ENCODE data around the gene PRDX5. TPM values are rescaled to one million over a fixed set of nuclear protein-coding genes. Genes with fewer than 3 reads are reported as not detected.

Gene PRDX5
- total RNA-seq, 6 experiments from 2014 or later = 84.0 to 172 (median 89.3) TPM

DNA sequence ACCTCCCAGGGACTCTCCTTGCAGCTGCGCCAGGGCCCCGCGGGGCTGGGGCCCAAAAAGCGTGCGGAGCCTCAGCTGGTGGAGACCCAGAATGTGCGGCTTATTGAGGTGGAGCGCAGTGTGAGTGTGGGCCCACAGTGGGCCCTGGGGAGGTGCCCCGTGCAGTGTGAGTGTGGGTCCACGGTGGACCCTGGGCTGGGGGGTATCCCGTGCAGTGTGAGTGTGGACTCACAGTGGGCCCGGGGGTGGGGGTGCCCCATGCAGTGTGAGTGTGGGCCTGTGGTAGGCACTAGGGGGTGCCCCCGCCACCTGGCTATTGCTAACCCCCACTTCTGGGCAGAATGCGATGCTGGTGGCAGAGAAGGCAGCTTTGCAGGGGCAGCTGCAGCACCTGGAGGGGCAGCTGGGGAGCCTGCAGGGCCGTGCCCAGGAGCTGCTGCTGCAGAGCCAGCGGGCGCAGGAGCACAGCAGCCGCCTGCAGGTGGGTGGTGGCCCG lies 33.3 kb downstream of the PRDX5 start:
- ATAC-seq (no peak), DNase-seq (no peak)
- H3K4me3 ChIP-seq = no peak overlapping the region
- no peaks in the 10 kb centered on the region for H3K36me3 ChIP-seq
- intact Hi-C loops (cut with DNase I) = no loop called here
- H3K9me3 ChIP-seq = no peaks in the 10 kb centered on the region
- H3K4me1 ChIP-seq = peaks cover 0 to 14% (median 0%) of the 10 kb centered on the region in 4 donors
- H3K27me3 ChIP-seq = no peaks in the 10 kb centered on the region
- TF ChIP-seq, protein P1, sequence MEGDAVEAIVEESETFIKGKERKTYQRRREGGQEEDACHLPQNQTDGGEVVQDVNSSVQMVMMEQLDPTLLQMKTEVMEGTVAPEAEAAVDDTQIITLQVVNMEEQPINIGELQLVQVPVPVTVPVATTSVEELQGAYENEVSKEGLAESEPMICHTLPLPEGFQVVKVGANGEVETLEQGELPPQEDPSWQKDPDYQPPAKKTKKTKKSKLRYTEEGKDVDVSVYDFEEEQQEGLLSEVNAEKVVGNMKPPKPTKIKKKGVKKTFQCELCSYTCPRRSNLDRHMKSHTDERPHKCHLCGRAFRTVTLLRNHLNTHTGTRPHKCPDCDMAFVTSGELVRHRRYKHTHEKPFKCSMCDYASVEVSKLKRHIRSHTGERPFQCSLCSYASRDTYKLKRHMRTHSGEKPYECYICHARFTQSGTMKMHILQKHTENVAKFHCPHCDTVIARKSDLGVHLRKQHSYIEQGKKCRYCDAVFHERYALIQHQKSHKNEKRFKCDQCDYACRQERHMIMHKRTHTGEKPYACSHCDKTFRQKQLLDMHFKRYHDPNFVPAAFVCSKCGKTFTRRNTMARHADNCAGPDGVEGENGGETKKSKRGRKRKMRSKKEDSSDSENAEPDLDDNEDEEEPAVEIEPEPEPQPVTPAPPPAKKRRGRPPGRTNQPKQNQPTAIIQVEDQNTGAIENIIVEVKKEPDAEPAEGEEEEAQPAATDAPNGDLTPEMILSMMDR (IDR thresholded peaks at IDR 0.05) = no peak
- TF ChIP-seq POLR2A (IDR thresholded peaks at IDR 0.05) = no peak
- no CpG with 5 or more reads among the region's 18 CpGs for WGBS (ENCODE audit: insufficient coverage, low coverage, low lambda C conversion rate, missing lambda C conversion rate)
- no peak overlapping the region for H3K27ac ChIP-seq

DNA sequence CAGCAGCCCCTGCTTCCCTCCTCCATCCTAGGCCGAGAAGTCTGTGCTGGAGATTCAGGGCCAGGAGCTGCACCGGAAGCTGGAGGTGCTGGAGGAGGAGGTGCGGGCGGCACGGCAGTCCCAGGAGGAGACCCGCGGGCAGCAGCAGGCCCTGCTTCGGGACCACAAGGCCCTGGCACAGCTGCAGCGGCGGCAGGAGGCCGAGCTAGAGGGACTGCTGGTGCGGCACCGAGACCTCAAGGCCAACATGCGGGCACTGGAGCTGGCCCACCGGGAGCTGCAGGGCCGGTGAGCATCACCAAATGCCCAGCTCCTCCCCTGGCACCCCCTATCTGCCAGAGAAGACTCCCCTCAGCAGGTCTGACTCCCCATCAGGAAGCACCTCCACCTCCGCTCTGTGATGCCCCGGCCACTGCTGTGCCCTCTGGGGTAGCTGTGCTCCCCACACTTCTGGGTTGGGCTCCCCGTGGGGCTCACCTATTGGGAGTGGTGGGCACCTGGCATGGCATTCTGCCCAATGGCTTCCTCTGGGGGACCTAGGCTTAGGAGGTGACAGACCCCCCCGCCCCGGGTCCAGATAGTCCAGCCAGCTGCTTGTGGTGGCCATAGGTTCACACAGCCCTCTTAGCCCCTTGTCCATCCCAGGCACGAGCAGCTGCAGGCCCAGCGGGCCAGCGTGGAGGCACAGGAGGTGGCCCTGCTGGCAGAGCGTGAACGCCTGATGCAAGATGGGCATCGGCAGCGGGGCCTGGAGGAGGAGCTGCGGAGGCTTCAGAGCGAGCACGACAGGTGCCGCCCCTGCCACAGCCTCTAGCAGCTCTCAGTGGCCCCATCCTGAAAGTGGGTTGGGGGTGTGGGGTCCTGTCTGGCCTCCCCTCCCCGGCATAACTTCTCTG lies 34.4 kb downstream of the PRDX5 start:
- 87% methylated on average over 4 of the region's 33 CpGs for WGBS (ENCODE audit: insufficient coverage, low coverage, low lambda C conversion rate, missing lambda C conversion rate)
- DNase-seq (no peak), ATAC-seq (no peak)
- no peak overlapping the region for H3K27ac ChIP-seq
- peaks cover 0 to 14% (median 0%) of the 10 kb centered on the region in 4 donors for H3K4me1 ChIP-seq
- no peaks in the 10 kb centered on the region for H3K27me3 ChIP-seq
- intact Hi-C loops (cut with DNase I) = no loop called here
- no peak overlapping the region for H3K4me3 ChIP-seq
- H3K9me3 ChIP-seq = no peaks in the 10 kb centered on the region
- no peaks in the 10 kb centered on the region for H3K36me3 ChIP-seq
- TF ChIP-seq POLR2A (IDR thresholded peaks at IDR 0.05) = no peak
- TF ChIP-seq, protein P1 (IDR thresholded peaks at IDR 0.05) = no peak

DNA sequence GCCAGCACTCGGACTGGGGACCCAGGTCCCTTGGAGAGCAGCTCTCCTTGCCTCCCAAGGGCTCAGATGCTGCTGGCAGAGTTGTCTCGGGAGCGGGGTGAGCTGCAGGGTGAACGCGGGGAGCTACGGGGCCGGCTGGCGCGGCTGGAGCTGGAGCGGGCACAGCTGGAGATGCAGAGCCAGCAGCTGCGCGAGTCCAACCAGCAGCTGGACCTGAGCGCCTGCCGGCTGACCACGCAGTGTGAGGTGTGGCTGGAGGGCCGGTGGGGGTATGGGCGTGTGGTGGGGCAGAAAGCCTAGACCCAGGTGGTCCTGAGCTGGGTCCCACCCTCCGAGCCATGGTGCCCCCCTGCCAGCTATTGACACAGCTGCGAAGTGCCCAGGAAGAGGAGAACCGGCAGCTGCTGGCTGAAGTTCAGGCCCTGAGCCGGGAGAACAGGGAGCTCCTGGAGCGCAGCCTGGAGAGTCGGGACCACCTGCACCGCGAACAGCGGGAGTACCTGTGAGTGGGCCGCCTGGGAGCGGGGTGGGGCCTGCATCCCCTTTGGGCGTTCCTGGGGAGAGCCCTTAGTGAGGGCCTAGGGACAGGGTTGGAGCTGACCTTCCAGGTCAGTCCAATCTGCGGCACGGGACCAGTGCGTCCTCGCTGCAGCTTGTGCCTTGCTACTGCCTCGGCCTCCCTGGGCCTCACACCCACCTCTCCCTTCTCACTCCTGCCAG lies 35.2 kb downstream of the PRDX5 start:
- no peaks in the 10 kb centered on the region for H3K36me3 ChIP-seq
- no peaks in the 10 kb centered on the region for H3K9me3 ChIP-seq
- ATAC-seq = no peak
- H3K27me3 ChIP-seq = no peaks in the 10 kb centered on the region
- H3K27ac ChIP-seq = no peak overlapping the region
- peaks cover 0 to 15% (median 0%) of the 10 kb centered on the region in 4 donors for H3K4me1 ChIP-seq
- WGBS (ENCODE audit: insufficient coverage, low coverage, low lambda C conversion rate, missing lambda C conversion rate) = no CpG with 5 or more reads among the region's 34 CpGs
- intact Hi-C loops (cut with DNase I) = no loop called here
- TF ChIP-seq, protein P1 (IDR thresholded peaks at IDR 0.05) = no peak
- TF ChIP-seq POLR2A (IDR thresholded peaks at IDR 0.05) = no peak
- peak in 1 of 3 donors; percentile 53 for DNase-seq
- no peak overlapping the region for H3K4me3 ChIP-seq

DNA sequence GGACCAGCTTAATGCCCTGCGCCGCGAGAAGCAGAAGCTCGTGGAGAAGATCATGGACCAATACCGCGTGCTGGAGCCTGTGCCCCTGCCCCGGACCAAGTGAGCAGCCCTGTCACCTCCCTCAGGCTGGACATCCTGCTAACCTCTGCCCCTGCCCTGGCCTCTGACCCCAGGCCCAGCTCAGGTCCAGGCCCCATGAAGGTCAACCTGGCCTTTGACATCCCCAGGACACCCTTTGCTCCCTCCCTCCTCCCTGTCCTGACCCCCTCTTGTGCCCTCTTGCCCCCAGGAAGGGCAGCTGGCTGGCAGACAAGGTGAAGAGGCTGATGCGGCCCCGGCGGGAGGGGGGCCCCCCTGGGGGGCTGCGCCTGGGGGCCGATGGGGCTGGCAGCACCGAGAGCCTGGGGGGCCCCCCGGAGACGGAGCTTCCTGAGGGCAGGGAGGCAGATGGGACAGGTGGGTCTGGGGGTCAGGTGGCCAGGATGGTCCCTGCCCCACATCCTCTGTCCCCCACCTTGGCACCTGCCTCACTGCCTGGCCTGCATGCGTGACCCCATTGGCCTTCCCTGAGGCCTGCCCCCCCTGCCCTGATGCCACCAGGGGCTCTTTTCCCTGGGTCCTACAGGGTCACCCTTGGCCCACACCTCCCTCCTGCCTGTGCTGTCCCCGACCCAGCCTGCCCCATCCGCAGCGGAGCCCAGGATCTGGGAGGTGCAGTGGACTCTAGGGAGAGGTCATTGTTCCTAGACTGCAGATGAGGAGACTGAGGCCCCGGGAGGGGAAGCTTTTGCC lies 36.0 kb downstream of the PRDX5 start:
- Histone ChIP-seq H3K27me3 (no peaks in the 10 kb centered on the region), H3K4me3 (no peak overlapping the region), H3K36me3 (no peaks in the 10 kb centered on the region), H3K27ac (no peak overlapping the region), H3K9me3 (no peaks in the 10 kb centered on the region), H3K4me1 (peaks cover 0 to 21% (median 2%) of the 10 kb centered on the region in 4 donors)
- DNase-seq = peak in 2 of 3 donors; percentile 45 to 64
- 77% methylated on average over 4 of the region's 20 CpGs for WGBS (ENCODE audit: insufficient coverage, low coverage, low lambda C conversion rate, missing lambda C conversion rate)
- TF ChIP-seq POLR2A (IDR thresholded peaks at IDR 0.05) = no peak
- TF ChIP-seq, protein P1 (IDR thresholded peaks at IDR 0.05) = no peak
- peak in 1 of 4 donors; percentile 36 for ATAC-seq
- intact Hi-C loops (cut with DNase I) = no loop called here

Measured in right lobe of liver (tissue), 6 donors.